Stimulated activated CD4-positive, alpha-beta T cell treated with anti-CD3 and anti-CD28 coated beads, Interleukin-12 subunit alpha, Interleukin-12 subunit beta, amount 100 ng/mL, for 48 hours (primary cell): ENCODE data around the gene GPI.
A peak's percentile ranks its signal among the peaks of the same experiment; 100 is the strongest.
"Not testable (repeated sequence)": the region's sequence is repeated elsewhere in the genome, so short reads cannot be mapped to it uniquely, and the experiment has no call there.

Experiments used
- DNase-seq, 3 donors: peaks; one replicate each; pipeline ENCODE4 v3.0.0-alpha.2; 2020; ENCODE audit warnings: low read depth in 2 of 3, low spot score in 1 of 3

The GPI gene

GRCh38 chr19:34364830-34365462 is at the start of gene GPI:
TSS of gene GPI (plus strand) at chr19:34365196. CDS start at chr19:34365267, 71 bp downstream.
- DNase-seq = peak; percentile 45 to 72 (median 56)

- no peak for DNase-seq
These were observed 48.7 kb upstream of the GPI start for GRCh38 chr19:34316247-34316646.

GRCh38 chr19:34316741-34317301 is 48.2 kb upstream of the GPI start:
- no peak for DNase-seq

- no peak for DNase-seq
These were observed 47.6 kb upstream of the GPI start for GRCh38 chr19:34317311-34317927.

GRCh38 chr19:34319230-34319585 is 45.8 kb upstream of the GPI start:
- DNase-seq = no peak

- no peak for DNase-seq
These were observed 45.2 kb upstream of the GPI start for GRCh38 chr19:34319785-34320184.

- DNase-seq = no peak
These were observed 44.7 kb upstream of the GPI start for GRCh38 chr19:34320277-34320676.

GRCh38 chr19:34321735-34322134 is 43.3 kb upstream of the GPI start:
- no peak for DNase-seq

- no peak for DNase-seq
These were observed 41.4 kb upstream of the GPI start for GRCh38 chr19:34323433-34324204.

GRCh38 chr19:34324320-34324719 is 40.7 kb upstream of the GPI start:
- DNase-seq = no peak

GRCh38 chr19:34325181-34325580 is 39.8 kb upstream of the GPI start:
- no peak for DNase-seq

GRCh38 chr19:34325981-34326787 is 38.8 kb upstream of the GPI start:
- no peak for DNase-seq

- no peak for DNase-seq
These were observed 37.1 kb upstream of the GPI start for GRCh38 chr19:34327851-34328250.

GRCh38 chr19:34328982-34329381 is 36.0 kb upstream of the GPI start:
- no peak for DNase-seq

- DNase-seq = no peak
These were observed 34.9 kb upstream of the GPI start for GRCh38 chr19:34330116-34330515.

- not testable (repeated sequence) for DNase-seq
These were observed 34.4 kb upstream of the GPI start for GRCh38 chr19:34330596-34330995.

- DNase-seq = not testable (repeated sequence)
These were observed 33.4 kb upstream of the GPI start for GRCh38 chr19:34331596-34331995.

GRCh38 chr19:34332027-34332760 is 32.8 kb upstream of the GPI start:
- no peak for DNase-seq

GRCh38 chr19:34335914-34336313 is 29.1 kb upstream of the GPI start:
- DNase-seq = no peak

- DNase-seq = peak in 2 of 3 donors; percentile 16 to 62
These were observed 28.2 kb upstream of the GPI start for GRCh38 chr19:34336781-34337271.
